Subcutaneous adipose tissue (tissue), 4 donors: ENCODE data around the gene LRRC4C. TPM values are rescaled to one million over a fixed set of nuclear protein-coding genes. Genes with fewer than 3 reads are reported as not detected.

ENCODE experiments used
- CTCF ChIP-seq: fragments of 450-650 bp; IDR thresholded peaks from one replicate; pipeline ENCODE4 v1.5.1; 2016; ENCODE audit warnings: low read depth, mild to moderate bottlenecking, control low read depth, antibody characterized with exemption, moderate library complexity
- total RNA-seq, 4 donors: library from RNA; depleted of rRNA; stranded (reverse); fragments of >200 nt; gene quantifications; one replicate each; pipeline ENCODE4 v1.1.0, GENCODE V29; 2016

Gene LRRC4C
- total RNA-seq, 4 donors from 2014 or later, result 0.16 to 1.3 (median 1.0) TPM; not detected in 1

DNA sequence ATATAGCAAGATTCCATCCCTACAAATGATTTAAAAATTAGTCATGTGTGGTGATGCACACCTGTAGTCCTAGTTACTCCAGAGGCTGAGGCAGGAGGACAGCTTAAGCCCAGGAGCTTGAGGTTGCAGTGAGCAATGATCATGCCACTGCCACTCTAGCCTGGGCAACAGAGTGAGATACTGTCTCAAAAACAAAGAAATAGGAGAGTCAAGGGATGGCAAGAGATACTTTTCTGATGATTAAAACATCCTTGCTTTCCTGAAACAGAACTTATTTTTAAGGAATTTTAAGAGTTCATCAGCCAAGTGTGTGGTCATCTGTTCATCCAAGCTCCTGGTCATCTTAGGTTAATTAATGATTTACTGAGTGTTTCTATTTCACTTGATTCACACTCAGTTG lies 1252.0 kb downstream of the LRRC4C start:
- TF ChIP-seq CTCF, result no peak

GRCh38 chr11:40204228-40204627 lies 1255.2 kb downstream of the LRRC4C start:
- TF ChIP-seq CTCF, result no peak

DNA sequence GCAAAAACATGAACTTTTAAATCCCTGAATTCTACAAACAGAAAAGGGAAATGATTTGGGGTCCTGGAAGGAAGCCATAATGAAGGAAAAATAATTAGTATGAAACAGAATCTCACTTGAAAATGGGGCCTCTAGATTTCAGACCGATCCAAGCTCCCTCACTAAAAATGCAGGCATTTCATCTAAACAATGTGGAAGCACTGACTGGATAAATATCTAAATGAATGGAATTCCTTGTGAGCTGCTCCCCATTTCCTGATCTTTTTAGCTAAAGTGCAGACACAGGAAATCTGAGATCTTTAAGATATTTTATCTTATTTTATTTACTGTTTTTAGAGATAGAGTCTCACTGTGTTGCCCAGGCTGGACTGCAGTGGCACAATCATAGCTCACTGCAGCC lies 1255.8 kb downstream of the LRRC4C start:
- TF ChIP-seq CTCF, result no peak

DNA sequence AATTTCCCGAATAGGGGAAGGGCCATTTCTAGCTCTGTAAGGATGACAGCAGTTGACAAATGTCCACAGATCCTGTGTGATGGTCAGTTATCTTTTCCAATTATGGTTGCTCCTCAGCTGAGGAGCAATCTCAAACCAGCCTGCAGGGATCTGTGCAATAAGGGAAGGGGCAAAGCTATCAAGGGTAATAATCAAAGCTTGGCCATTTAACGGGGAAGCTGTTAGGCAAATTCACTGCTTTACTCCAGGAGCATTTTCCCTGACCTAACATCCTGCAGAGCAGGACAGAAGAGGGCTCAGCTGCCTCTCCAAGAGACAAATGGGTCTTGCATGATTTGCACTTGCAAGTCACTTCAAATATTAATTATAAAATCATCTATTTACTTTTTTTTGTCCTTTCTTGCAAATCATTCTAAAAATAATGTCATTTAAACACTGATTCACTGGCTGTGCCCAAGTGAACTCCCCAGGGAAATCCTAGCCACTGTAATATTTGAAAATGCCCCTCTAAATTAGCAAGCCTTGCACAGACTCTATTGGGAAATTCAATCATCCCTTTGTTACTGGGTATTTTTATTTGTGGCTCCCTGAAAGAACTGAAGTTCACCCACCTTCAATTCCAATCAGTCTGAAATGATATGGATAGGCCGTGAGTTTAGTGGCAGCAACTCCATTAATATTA lies 1256.7 kb downstream of the LRRC4C start:
- no peak for TF ChIP-seq CTCF

GRCh38 chr11:40190294-40190693 lies 1269.2 kb downstream of the LRRC4C start:
- no peak for TF ChIP-seq CTCF

DNA sequence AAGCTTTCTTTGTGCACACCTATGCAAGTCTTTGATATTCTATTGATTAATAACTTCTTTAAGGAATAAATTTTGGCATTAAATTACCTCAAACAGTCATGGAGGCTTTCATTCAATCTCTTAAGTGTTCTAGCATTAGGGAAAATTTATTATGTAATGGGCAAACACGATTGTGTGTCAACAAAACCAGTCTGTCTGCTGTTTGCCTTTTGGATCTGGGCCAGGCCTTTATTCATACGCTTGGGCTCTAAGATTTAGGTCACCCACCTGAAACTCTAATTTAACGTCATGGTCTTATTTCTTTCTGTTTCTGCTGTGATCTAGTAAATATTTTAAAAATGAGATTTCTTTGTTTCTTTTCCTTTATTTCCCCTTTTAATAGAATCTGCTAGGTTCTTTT lies 1270.6 kb downstream of the LRRC4C start:
- TF ChIP-seq CTCF, result no peak

DNA sequence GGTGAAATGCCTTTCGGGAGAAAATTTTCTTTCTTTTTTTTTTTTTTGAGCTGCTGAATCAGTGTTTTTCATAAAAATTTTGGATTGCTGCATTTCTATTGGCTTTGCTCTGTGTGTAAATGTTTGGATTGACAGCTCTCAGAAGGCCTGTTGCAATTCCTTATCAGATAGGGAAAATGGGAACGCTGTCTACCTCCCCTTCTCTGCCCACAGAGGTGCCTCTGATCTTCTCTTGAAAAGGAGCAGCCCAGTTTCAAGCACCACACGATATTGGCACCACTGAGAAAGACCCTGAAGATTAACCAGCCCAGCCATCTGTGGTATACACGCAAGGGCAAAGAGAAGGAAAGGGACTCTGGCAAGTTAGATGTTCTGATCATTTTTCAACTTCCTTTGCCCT lies 1272.2 kb downstream of the LRRC4C start:
- TF ChIP-seq CTCF, result no peak
